Measurements from ENCODE around the gene CASP10.
"Not testable (repeated sequence)": the region's sequence is repeated elsewhere in the genome, so short reads cannot be mapped to it uniquely, and the experiment has no call there.

Gene CASP10

GRCh38 chr2:201233192-201233811, 50.4 kb downstream of the CASP10 start:
- DNase-seq (ENCODE audit: low read depth): peak; percentile 46

GRCh38 chr2:201233812-201234662, 51.1 kb downstream of the CASP10 start:
- DNase-seq (ENCODE audit: low read depth): no peak

DNA sequence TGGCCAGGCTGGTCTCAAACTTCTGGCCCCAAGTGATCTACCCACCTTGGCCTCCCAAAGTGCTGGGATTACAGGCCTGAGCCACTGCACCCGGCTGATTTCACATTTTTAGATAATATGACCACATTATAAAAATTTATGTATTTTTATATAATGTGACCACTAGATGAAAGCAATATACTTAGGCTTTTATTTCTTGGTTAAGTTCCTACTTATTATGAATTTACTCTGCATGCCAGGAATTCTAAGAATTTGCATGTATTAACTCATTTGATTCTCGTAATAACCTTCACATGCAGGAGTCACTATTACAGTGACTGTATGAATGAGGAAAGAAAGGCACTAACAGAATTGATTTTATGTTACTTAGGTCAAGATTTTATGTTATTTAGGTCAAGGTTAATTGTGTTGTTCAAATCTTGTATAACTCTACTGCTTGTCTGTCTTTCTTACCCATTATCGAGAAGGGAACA, 51.8 kb downstream of the CASP10 start:
- peak; percentile 51 for DNase-seq (ENCODE audit: low read depth)

GRCh38 chr2:201235860-201236811, 53.2 kb downstream of the CASP10 start:
- DNase-seq (ENCODE audit: low read depth): peak; percentile 82

GRCh38 chr2:201237486-201238123, 54.7 kb downstream of the CASP10 start:
- DNase-seq (ENCODE audit: low read depth): no peak

GRCh38 chr2:201239167-201239935, 56.4 kb downstream of the CASP10 start:
- not testable (repeated sequence) for DNase-seq (ENCODE audit: low read depth)

- no peak for DNase-seq (ENCODE audit: low read depth)
These were observed 59.8 kb downstream of the CASP10 start for GRCh38 chr2:201242571-201243277.

- DNase-seq (ENCODE audit: low read depth): no peak
These were observed 61.9 kb downstream of the CASP10 start for GRCh38 chr2:201244829-201245228.

DNA sequence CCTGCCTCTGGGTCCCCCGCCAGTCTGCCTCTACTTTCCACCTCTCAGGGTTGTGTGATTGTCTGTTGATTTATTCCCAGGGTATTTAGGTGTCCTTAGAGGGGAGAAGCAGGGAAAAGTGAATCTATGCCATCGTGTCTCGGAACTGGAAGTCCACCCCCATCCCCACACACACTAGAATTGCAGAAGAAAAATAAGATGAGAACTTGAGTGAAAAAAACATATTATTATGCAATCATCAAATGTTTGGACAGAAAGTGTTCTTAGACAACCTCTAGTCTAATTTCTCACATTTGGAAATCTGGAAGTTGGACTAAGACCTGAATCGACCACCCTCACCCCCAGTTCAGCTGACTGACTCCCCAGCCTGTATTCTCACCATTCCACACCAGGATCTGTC, 63.3 kb downstream of the CASP10 start:
- DNase-seq (ENCODE audit: low read depth): no peak

DNA sequence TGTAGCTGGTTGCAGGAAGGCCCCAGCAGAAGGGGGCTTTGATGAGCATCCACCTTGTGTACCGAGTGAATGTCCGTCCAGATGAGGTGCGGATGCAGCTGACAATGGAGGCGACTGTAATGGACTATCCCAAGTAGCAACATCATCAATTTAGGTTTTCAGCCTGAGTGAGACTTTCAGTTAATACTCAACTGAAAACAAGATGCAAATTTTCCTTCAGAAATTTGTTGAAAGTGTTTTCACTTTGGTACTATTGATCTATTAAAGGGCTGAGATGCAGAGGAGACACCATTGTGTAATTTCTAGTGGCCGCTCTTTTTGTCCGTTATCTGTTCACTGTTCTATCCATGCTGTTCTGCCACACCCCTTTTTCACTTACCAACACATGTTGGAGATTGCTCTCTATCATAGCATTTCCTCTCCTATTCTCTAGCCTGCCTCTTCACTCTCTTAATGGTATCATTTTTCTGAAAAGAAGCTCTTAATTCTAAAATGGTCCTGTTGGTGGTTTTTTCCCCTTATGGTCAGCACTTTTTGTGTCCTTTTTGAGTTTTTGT, 65.4 kb downstream of the CASP10 start:
- DNase-seq (ENCODE audit: low read depth): no peak

DNA sequence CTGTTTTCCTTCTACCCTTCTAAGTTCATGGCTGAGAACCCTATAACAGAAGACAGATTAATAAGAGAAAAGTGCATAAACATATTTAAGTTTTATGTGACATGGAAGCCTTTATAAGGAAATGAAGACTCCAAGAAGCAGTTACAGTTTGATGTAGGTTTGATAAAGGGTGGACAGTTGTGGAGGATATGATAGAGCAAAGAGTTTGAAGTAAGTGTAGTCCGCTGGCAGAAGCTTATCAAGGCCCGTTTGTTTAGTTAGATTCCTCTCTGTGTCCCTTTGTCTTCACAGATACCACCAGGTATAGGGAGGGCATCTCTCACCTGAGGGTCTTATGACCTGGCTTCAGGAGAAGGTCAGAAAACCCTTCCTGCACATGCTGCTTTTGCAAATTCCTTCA, 66.9 kb downstream of the CASP10 start:
- DNase-seq (ENCODE audit: low read depth): no peak

DNA sequence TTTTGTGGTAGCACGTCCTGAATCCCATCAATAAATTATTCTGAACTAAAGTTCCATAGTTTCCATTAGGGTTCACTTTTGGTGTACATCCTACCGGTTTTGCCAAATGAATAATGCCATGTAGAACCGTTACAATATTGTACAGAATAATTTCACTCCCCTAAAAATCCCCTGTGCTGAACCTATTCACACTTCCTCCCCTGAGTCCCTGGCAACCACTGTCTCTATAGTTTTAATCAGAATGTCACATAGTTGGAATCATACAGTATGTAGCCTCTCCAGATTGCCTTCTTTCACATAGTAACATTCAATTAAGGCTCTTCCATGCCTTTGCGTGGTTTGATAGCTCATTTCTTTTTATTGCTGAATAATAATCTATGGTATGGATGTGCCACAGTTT, 67.8 kb downstream of the CASP10 start:
- no peak for DNase-seq (ENCODE audit: low read depth)

DNA sequence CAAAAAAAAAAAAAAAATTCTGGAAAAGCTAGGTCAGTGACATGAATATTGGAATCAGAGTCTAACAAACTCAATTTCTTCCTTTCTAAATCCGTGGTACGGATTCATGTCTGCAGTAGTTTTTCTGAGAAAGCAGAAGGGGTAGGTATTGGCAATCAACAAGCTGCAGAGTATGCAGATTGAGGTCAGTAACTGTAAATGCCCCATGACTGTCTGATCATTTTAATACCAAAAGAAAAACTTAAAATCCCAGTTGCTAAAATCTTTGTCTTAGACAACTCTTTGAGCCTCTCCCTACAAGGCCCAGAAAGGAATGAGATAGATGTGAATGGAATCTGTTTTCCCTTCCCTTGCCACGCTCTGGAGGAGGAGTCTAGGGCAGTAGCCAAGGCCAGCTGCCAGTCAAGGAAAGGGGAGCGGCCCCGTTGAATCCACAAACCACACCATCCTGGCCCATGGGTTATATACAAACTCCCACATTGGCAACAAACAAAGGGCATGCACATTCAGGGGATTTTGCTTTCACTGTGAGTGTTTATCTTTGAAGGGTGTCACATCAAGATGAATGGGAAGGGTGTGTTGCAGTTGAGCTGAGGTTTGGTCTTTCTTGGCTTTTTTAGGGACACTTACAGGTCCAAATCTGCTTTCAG, 71.3 kb downstream of the CASP10 start:
- peak; percentile 62 for DNase-seq (ENCODE audit: low read depth)

DNA sequence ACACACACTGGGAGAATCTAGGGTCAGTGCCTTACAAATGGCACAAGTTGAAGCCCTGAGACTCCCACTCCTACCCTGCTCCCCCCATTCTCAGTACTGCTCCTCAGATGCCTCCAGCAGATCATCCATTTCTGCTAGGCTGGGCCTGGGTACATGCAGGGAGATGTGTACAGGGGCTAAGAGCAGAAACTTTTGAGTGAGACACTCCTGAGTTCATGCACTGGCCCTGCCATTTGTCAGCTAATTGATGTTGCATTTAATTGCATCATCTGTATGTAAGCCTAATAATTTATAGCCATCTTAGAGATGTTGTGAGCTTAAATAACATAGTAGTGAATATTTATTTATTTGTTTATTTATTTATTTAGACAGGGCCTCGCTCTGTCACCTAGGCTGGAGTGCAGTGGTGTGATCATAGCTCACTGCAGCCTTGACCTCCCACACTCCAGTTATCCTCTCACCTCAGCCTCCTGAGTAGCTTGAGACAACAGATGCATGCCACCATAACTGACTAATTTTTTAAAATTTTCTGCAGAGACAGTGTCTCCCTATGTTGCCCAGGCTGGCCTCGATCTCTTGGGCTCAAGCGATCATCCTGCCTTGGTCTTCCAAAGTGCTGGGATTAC, 72.6 kb downstream of the CASP10 start:
- peak; percentile 27 for DNase-seq (ENCODE audit: low read depth)

GRCh38 chr2:201256082-201256481, 73.1 kb downstream of the CASP10 start:
- peak; percentile 42 for DNase-seq (ENCODE audit: low read depth)

DNA sequence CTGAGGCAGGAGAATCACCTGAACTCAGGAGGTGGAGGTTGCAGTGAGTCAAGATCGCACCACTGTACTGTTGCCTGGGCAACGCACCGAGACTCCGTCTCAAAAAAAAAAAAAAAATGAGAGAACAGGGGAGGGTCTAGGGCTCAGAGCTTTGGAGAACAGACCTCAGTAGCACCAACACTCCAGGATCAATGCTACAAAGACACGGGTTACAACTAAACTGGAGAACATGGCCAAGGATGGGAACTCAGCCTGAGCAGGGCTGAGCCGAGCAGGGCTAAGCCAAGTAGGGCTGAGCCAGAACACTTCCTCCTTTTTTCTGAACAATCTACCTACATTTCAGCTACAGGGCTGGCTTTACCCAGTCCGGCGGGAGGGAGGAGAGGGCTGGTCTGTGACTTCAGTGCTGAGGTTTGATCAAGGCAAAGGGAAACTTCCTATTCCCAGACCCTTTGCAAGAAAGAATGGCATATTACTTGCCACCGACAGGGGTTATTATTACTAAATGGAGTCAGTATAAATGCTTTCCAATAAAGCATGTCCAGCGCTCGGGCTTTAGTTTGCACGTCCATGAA, 74.5 kb downstream of the CASP10 start:
- DNase-seq (ENCODE audit: low read depth): no peak

DNA sequence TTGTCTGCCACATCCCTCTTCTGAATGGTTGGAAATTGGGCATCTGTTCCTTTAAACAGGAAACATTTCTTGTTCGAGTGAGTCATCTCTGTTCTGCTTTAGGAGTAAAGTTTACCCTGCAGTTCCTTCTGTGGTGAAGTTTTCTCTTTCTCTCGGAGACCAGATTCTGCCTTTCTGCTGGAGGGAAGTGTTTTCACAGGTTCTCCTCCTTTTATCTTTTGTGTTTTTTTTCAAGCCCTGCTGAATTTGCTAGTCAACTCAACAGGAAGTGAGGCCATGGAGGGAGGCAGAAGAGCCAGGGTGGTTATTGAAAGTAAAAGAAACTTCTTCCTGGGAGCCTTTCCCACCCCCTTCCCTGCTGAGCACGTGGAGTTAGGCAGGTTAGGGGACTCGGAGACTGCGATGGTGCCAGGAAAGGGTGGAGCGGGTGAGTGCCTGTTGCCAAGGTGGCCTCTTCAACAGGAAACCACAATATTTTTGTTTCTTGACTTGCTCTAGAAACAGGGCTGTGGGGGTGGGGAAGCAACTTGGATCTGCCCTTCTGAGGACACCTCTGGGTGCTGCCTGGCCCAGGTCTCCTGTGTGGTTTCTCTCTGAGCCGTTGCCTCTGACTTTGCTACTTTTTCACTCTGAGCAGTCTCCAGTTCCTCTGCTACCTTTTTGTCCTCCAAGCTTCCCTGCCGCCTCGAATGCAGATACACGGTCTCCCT, 75.2 kb downstream of the CASP10 start:
- DNase-seq (ENCODE audit: low read depth): peak; percentile 79
